Psoas muscle (tissue), 8 donors: Measurements from ENCODE around the gene ZNF573. TPM values are rescaled to one million over a fixed set of nuclear protein-coding genes. Genes with fewer than 3 reads are reported as not detected.
"Not testable (repeated sequence)": the region's sequence is repeated elsewhere in the genome, so short reads cannot be mapped to it uniquely, and the experiment has no call there.

ENCODE experiments used
- ATAC-seq, 4 donors: fragments of 200-7000 bp; cut with Tn5 transposase; one replicate each; pipeline ENCODE4 v1.9.1; 2020; ENCODE audit warnings: moderate library complexity in 3 of 4, mild to moderate bottlenecking in 2 of 4
- DNase-seq, 2 donors: peaks; one replicate each; pipeline ENCODE4 v3.0.0-alpha.2; 2020
- H3K27ac ChIP-seq: fragments of 200-600 bp; one replicate; pipeline ENCODE4 v1.8.0; 2022
- H3K27me3 ChIP-seq, 3 donors: fragments of 200-600 bp in 1 of 3; one replicate each; pipeline versions ENCODE4 v1.6.1 to v1.8.0; 2013 to 2022; ENCODE audit warnings: low read length in 2 of 3, mild to moderate bottlenecking in 2 of 3, moderate library complexity in 1 of 3; ENCODE audit not compliant: insufficient read depth in 3 of 3
- H3K36me3 ChIP-seq, 2 donors: fragments of 200-600 bp in 1 of 2; one replicate each; pipeline versions ENCODE4 v1.6.1 to v1.8.0; 2013 to 2022; ENCODE audit warnings: low read depth in 1 of 2, mild to moderate bottlenecking in 1 of 2, moderate library complexity in 1 of 2; ENCODE audit not compliant: insufficient read depth in 1 of 2
- H3K4me1 ChIP-seq: fragments of 200-600 bp; one replicate; pipeline ENCODE4 v1.8.0; 2022
- H3K4me3 ChIP-seq: fragments of 200-600 bp; one replicate; pipeline ENCODE4 v1.8.0; 2022; ENCODE audit warnings: mild to moderate bottlenecking
- H3K9me3 ChIP-seq: fragments of 200-600 bp; one replicate; pipeline ENCODE4 v1.8.0; 2022
- CTCF ChIP-seq: fragments of 200-600 bp; IDR thresholded peaks from one replicate; pipeline ENCODE4 v1.8.0; 2022; ENCODE audit warnings: antibody characterized with exemption
- WGBS, 3 donors: extraction: QIAGEN DNeasy Blood & Tissue Kit; methylation state at CpG; one replicate each; pipeline versions ENCODE4 v1.1.6 to v1.1.7; 2013; 5-methylcytosine and 5-hydroxymethylcytosine counted together
- intact Hi-C, 2 donors: fragments of 100-400 bp; cut with DNase I; formaldehyde crosslinking; loops; one replicate each; pipeline versions ENCODE4 v1.11.0 to v1.14.2; 2022
- long read RNA-seq, 2 donors: library from polyadenylated mRNA; unstranded; transcript quantifications; one replicate each; pipeline ENCODE4 v2.0.0, GENCODE V29; 2021
- polyA plus RNA-seq, 3 donors: library from polyadenylated mRNA; stranded (reverse); fragments of 200-250 nt; gene quantifications; one replicate each; pipeline ENCODE4 v1.2.3, GENCODE V29; 2013
- total RNA-seq, 4 donors: library from RNA; stranded (reverse); fragmentation: NEBNext Ultra II Directional in 2 of 4; extraction: Animal tissue kit (Norgen Biotek cat#: 25700) in 2 of 4; gene quantifications; one replicate each; pipeline versions ENCODE4 v1.2.1 to v1.2.4, GENCODE V29; 2021 to 2023
- donor health status: healthy with polysubstance abuse.
- donor health status: DM: no; HTN: no; CAD: no; lungs with moderate emphysema.
- donor health status: Bipolar disorder and iron deficiency.
- donor health status: healthy.
- donor health status: DM: yes; HTN: yes; CAD: no.
- donor health status: DM: no; HTN: no; CAD: no.
- donor health status: DM: no; HTN: no; CAD: no.
- donor health status: DM: yes; HTN: yes; CAD: no.

The ZNF573 gene
- total RNA-seq: 1 to 10 TPM; 4.1 to 9.7 (median 6.5) TPM
- 1 to 10 TPM in 2 of 3 donors, under 1 TPM in 1; 0.81 to 9.2 (median 1.1) TPM for polyA plus RNA-seq
- long read RNA-seq, donor 1: 0 reads
- long read RNA-seq, donor 2: 0 reads

- peaks cover 28% of the 10 kb centered on the region for H3K9me3 ChIP-seq
- DNase-seq: peak; percentile 82 to 88
- H3K36me3 ChIP-seq: no peaks in the 10 kb centered on the region
- WGBS, 3 donors: 0 to 1% (median 0%) methylated on average over 47 of the region's 47 CpGs
- peak within 1 kb of the TSS; percentile 86 for H3K27ac ChIP-seq
- TF ChIP-seq CTCF: peak; percentile 23
- ATAC-seq: peak; percentile 93 to 99 (median 96)
- intact Hi-C loops: no loop called here
- no peaks in the 10 kb centered on the region for H3K4me1 ChIP-seq
- H3K27me3 ChIP-seq: no peaks in the 10 kb centered on the region
- H3K4me3 ChIP-seq: peak within 1 kb of the TSS; percentile 91
Measured at GRCh38 chr19:37779127-37780005, at the start of gene ZNF573. ZNF573 (minus strand) TSS chr19:37779586; CDS start chr19:37773729, 5,857 bp downstream.

GRCh38 chr19:37817180-37817981, 38.0 kb upstream of the ZNF573 start:
- TF ChIP-seq CTCF: no peak
- H3K4me3 ChIP-seq: peak overlapping the region; percentile 65
- H3K27me3 ChIP-seq: peaks cover 0 to 8% (median 4%) of the 10 kb centered on the region in 3 donors
- WGBS, 3 donors: 0 to 1% (median 0%) methylated on average over 59 to 60 of the region's 60 CpGs
- DNase-seq (peak; percentile 82), ATAC-seq (peak in 3 of 4 donors; percentile 31 to 48 (median 34))
- H3K9me3 ChIP-seq: peaks cover 29% of the 10 kb centered on the region
- intact Hi-C loops: no loop called here
- H3K4me1 ChIP-seq: no peaks in the 10 kb centered on the region
- H3K36me3 ChIP-seq: no peaks in the 10 kb centered on the region
- no peak overlapping the region for H3K27ac ChIP-seq

- H3K9me3 ChIP-seq: peaks cover 28% of the 10 kb centered on the region
- H3K27me3 ChIP-seq, H3K4me3 ChIP-seq, intact Hi-C loops, ATAC-seq, H3K27ac ChIP-seq, H3K4me1 ChIP-seq, DNase-seq, H3K36me3 ChIP-seq: not testable (repeated sequence)
- WGBS, 3 donors: 78 to 83% (median 83%) methylated on average over 5 of the region's 5 CpGs
Measured at GRCh38 chr19:37815611-37816010, 36.2 kb upstream of the ZNF573 start.

GRCh38 chr19:37813340-37813739, 34.0 kb upstream of the ZNF573 start:
- ATAC-seq (no peak), DNase-seq (no peak)
- intact Hi-C loops: no loop called here
- Histone ChIP-seq H3K9me3 (peaks cover 45% of the 10 kb centered on the region), H3K27ac (no peak overlapping the region), H3K4me3 (no peak overlapping the region), H3K4me1 (no peaks in the 10 kb centered on the region), H3K36me3 (no peaks in the 10 kb centered on the region), H3K27me3 (peaks cover 0 to 8% (median 4%) of the 10 kb centered on the region in 3 donors)
- WGBS, 3 donors: 79 to 85% (median 81%) methylated on average over 2 of the region's 2 CpGs
- TF ChIP-seq CTCF: no peak

- DNase-seq (no peak), ATAC-seq (no peak)
- H3K4me3 ChIP-seq: no peak overlapping the region
- no peaks in the 10 kb centered on the region for H3K4me1 ChIP-seq
- H3K9me3 ChIP-seq: peaks cover 55% of the 10 kb centered on the region
- no peaks in the 10 kb centered on the region for H3K27me3 ChIP-seq
- no peak for TF ChIP-seq CTCF
- WGBS, 3 donors: 94 to 96% (median 95%) methylated on average over 5 of the region's 5 CpGs
- H3K36me3 ChIP-seq: no peaks in the 10 kb centered on the region
- intact Hi-C loops: no loop called here
- no peak overlapping the region for H3K27ac ChIP-seq
Measured at GRCh38 chr19:37809366-37809765, 30.0 kb upstream of the ZNF573 start.
